Dermis blood vessel endothelial cell (primary cell): ENCODE measurements around the gene DENND6B. TPM values are rescaled to one million over a fixed set of nuclear protein-coding genes. Genes with fewer than 3 reads are reported as not detected.

Source experiments
- DNase-seq: peaks from one replicate; pipeline ENCODE4 v3.0.0; 2010
- total RNA-seq: library from RNA; depleted of rRNA; stranded (reverse); fragments of >200 nt; gene quantifications from 2 replicates; pipeline ENCODE4 v1.2.3, GENCODE V29; 2014

The DENND6B gene
- total RNA-seq, 1 donor from 2014 or later = 3.6 TPM

DNA sequence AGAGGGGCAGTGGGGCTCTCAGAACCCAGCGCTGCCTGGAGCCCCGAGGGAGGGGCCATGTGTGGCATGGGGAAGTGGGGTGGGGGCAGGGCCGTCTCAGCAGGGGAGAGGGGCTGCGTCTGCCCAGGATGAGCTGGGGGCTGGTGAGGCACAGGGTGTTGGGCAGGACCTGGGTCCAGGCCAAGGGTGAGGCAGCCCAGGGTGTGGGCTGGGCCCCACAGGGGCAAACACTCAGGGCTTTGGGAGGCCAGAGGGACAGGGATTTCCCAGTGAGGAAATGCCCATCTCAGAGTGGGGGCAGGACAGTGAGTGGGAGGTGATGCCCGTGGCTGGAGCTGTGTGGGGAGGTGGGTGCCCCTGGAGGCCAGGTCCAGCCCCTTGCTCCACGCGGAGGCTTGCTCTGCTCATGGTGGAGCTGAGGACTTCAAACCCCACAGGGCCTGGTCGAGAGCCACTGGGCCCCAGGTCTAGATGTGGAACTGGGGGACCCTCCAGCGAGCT lies 24.7 kb downstream of the DENND6B start:
- DNase-seq = no peak

DNA sequence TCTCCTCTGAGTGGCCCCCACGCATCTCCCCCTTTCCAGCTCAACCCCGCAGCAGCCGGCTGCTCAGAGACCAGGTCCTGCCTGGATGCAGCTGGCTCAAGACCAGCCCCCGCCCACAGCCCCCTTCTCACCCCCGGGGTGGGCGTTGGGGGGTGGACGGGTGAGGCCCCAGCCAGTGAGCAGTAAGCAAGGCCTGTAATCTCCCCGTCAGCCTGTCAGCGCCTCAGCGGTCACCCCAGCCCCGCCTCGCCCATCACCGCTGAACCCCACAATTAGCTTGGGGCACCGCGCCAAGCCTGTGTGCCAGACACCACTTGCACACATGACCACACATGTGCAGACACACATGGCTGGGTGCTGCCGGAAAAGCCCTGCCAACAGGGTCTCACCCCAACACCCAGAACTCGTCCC lies 25.2 kb downstream of the DENND6B start:
- DNase-seq = no peak

DNA sequence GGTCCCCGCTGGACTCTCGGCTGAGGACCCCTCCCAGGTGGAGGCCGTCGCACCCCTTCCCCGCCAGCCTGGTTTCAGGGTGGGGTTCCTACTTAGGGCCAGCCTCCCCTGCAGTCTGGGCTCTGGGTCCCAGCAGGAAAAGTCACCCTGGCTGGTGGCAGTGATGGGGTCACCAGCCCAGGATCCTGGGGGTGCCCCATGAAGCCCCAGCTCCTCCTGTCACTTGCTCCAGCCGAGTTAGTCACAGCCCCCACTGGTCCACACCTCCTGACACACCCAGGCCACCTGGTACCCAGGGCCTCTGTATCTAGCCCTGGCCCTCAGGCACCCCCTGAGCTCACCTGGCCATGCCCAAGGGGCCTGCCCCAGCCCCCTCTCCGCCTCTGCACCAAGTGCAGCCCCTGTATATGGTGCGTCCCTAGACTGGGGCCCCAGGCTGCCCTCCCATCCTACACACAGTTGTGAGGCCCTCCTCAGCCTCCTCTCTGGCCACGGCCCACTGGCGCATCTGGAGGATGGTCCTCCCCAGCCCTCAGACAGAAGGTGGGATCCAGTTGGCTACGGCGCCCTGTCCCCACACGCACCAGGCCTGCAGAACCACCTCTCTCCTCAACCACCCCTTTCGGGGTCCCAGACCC lies 26.1 kb downstream of the DENND6B start:
- no peak for DNase-seq

DNA sequence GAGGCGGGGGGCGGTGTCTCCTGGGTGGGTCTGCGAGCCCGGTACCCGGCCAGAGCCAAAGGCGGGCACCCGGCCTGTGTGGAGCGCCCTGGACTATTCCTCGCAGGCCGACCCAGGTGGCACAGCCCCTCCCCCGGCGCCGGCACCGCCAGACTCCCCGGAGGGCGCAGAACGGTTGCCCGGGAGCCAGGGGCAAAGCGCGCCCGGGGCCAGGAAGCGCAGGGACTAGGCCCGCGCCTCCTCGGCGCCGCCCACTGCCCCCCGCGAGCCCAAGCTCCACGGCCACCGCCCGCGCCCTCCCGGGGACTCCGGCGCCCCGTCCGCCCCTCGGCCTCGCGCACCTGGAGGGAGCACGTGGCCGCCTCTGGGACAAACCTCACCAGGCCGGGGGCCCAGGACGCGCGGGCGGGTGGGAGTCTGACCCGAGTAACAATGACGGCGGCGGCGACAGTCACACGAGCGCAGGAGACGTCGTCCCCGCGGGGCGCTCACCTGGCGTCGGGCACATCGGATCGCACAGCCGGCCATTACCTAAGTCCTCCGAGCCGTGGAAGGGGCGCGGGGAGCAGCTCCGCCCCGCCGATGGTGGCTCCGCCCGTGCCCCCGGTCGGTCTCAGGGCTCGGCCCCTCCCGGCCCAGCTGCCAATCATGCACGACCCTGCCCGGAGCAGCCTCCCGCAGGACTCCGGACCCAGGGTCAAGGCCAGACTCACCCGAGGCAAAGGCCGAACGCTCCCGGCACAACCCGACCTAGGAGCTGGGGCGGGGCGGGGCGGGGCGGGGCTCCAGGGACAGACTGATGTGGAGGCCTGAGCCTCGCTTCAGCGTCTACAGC lies 26.8 kb downstream of the DENND6B start:
- DNase-seq = no peak

DNA sequence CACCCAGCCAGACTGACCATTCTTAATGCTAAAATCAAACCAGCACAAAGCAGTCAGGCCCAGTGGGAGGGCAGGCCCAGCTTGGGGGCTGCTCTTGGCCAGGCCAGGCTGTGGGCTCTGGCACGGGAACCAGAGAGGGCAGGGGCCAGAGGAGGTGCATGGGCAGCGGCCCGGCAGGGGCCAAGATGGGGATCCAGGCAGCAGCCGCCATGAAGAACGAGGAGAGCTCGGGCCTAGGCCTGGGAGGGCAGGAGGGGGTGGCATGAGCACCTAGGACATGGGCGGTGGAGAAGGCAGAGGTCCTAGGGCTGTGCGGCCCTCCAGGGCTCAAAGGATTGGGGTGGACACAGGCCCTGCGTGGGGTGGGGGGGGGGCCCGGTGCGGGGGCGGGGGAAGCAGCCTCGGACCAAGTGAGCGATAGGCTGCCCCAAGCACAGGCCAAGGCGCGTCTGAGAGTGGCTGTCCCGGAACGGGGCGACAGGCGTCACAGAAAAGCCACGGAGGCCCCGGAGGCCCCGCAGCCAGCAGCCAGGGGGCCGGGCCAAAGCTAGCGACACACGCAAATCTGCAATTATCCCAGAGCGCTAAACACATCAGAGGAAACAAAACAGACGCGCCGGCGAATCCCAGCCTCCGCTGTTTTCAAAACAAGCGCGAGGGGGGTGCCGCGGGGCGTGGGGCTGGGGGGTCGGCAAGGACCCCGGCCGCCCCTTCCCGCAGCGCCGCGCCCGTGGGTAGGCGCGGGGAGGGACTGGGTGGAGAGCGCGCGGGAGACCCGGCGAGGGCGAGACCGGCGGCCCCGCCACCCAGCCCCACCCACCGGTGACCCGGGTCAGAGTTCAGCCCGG lies 27.7 kb downstream of the DENND6B start:
- peak; percentile 47 for DNase-seq

DNA sequence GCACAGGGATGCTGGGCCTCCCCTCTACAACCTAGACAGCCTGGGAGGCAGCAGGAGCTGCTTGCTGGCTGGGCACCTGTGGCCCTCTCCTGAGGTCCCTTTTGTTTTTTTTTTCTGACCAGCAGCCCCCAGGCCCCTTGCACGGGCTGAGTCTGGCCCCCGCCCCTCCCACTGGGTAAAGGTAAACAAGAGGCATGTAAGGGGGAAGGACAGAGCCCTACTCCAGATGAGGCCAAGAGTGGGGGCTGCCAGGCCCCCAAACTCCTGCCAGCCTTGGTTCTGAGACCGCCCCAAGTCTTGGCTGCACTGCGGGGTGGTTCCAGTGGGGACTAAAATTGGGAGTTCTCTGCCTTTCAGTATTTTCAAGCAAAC lies 28.6 kb downstream of the DENND6B start:
- DNase-seq = no peak

DNA sequence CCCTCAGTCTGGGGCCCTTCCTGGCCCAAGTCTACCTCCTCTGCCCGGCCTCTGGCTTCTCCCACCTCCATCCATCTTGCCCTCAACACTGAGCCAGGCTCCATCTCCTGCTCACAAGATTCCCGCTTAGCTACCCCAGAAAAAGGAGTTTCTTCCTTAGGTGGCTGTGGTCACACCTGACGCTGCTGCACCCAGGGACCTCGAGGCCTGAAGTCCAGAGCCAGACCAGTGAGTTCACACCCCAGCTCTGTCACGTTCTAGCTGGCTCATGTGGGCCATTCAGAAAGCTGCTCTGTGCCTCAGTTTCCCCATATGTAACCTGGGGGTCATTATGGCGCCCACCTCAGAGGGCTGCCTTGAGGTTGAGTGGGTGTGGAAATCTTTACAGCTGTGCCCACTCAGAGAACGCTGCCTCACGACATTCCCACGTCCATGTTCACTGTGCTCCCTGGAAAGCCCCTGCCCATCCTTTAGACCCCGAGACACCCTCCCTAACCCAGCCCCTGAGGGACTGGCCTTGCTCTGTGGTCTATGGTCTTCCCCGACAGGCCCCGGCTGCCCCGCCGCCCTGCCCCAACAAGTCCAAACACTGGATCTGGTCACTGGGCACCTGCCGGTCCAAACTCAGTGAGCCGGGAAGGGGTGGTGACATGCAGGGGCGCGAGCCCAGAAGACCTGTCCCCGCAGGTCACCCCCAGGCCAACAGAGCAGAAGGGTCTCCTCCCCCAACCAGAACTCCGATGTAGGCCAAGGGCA lies 29.1 kb downstream of the DENND6B start:
- no peak for DNase-seq

DNA sequence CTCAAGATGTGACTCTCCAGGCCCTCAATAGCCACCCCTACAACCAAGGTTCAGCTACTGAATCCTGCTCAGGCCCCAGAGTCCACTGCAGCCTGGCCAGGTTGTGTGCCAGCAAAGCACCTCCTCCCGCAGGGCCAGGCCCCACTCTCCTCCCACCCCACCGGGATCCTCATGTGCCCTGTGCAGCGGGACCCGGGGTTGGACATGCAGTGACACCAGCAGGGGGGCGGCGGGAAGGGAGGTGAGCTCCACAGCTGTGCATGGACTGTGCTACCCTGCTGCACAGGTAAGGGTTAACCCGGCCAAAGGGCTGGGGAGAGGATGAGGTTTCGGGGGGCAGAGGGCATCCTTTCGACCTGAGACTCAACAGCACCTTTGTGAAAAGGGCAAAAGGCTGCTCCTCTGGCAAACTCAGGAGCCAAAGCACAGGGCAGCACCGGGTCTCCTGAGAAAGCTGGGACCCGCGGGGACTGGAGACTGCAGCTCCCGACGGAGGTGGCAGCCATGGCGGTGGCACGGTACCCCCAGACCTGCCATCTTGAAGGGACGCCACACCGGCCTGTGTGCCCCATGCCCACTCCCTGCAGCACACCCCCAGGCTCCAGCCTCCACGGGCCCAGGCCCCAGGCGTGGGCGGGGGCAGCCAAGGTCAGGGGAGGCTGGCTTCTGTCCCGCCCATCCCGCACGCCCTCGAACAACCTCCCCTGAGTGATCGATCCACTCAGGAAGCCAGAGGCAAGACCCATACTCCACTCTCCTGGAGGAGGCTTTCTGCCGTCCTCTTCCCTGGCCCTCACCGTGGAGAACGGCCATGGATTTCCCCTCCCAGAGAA lies 29.9 kb downstream of the DENND6B start:
- DNase-seq = no peak

DNA sequence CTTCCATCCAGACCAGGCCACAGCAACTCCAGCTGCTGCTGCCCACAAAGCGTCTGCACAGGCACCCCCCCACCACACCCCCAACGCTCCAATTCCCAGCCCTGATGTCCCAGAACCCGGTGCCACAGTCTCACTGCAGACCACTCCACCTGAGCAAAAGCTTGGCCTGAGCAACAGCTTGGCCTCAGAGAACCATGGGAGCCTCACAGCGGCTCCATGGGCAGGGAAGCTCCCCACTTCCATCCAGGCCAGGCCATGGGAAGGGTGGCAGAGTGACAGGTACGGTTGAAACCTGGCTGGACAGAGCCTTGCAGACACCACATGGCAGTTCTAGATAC lies 32.5 kb downstream of the DENND6B start:
- DNase-seq = no peak

DNA sequence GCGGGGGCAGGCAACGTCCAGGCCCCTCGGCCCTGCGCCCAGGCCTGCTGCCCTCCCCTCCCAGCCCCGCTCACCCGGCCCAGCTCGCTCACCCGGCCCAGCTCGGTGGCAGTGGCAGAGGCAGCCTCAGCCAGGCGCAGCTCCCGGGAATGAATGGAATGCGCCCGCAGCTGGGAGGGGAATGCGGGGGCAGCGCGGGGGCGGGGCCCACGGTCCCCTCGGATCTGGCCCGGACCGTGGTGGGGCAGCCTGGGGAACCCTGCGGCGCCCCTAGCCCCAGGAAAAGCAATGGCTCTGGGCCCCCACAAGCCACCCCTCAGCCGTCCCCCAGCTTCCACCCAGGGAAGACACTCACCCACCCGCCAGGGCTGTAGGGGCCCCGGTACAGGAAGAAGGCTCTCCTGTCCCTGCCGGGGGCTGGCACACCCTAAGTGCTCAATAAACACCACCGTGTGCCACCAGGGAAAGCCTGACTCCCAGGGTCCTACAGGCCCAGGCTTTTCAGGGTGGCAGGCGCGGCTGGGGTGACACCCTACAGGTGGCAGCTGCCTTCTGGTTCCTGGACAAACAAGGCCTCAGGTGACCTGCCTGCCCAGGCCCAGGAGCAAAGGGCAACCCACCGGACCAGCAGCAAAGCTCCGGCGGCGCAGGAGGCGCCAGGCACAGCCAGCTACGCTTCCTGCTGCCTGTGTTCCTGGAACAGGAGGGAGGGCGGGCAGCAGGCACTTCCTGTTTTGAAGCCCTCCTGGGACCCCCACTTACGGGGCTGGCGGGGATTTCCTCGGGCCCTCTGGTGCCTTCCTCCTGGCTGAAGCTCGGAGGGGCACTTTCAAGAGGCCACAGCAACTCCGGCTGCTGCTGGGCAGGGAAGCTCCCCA lies 33.1 kb downstream of the DENND6B start:
- DNase-seq = peak; percentile 71

DNA sequence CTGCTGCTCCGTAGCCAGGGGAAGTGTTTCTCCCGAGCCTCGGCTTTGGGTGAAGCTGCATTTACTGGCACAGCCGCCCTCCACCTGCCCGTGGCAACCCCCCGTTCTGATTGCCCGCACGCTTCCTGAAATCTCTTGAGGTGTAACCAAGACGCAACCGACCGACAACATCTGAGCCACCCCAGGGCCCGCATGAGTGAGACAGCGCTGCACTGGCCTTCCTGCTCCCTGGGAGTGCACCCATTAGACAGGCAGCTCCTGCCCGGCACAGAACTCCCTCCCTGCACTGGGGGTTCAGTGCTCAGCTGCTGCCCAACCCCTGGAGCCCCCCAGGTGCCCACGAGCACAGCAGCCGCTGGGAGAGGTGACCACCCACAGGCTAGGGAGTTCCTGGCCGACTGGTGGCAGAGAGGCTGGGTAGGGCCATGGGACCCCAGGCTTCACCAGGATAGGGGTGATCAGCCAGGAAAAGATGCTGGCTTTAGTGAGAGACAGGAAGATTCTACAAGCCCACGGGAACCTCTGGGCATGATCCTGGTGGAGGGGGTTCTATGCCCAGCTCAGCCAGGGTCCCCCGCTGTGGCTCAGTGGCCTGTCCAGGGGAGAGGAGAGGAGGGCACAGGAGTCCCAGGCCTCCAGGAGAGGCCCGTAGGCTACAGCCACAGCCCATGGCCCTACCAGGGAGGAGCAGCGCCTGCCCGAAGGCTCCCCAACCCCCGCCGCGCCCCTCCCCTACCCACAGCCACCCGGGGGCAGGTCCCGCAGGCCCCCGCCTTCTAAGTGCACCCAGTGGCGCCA lies 34.0 kb downstream of the DENND6B start:
- DNase-seq = no peak

DNA sequence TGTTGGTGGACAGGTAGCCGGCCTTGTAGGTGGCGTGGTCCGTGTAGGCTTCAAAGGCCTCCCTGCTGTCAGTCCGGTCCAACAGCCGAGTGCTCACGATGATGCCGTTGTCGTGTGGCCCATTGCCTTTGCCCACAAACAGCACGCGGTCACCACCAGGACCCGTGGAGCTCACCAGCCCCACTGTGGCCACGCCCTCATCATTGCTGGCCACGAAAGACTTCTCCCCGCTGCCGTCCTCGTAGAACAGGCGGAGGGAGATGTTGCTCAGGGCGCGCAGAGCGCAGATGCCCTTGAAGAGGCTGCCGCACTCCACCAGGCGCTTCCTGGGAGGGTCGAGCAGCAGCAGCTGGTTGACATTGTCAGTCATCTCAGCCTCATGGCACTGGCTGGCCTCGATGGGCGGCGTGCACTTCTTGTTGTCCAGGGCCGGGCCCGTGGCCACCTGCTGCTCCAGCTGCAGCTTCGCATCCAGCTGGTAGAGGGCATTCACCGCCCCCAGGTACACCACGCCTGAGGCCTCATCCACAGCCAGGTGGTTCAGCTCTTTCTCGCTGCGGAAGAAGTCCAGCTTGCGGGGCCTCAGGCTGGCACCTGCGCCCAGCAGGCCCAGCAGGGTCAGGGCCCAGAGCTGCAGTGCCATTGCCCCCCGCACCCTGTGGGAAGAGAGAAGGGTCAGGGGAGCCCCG lies 36.7 kb downstream of the DENND6B start:
- DNase-seq = no peak

DNA sequence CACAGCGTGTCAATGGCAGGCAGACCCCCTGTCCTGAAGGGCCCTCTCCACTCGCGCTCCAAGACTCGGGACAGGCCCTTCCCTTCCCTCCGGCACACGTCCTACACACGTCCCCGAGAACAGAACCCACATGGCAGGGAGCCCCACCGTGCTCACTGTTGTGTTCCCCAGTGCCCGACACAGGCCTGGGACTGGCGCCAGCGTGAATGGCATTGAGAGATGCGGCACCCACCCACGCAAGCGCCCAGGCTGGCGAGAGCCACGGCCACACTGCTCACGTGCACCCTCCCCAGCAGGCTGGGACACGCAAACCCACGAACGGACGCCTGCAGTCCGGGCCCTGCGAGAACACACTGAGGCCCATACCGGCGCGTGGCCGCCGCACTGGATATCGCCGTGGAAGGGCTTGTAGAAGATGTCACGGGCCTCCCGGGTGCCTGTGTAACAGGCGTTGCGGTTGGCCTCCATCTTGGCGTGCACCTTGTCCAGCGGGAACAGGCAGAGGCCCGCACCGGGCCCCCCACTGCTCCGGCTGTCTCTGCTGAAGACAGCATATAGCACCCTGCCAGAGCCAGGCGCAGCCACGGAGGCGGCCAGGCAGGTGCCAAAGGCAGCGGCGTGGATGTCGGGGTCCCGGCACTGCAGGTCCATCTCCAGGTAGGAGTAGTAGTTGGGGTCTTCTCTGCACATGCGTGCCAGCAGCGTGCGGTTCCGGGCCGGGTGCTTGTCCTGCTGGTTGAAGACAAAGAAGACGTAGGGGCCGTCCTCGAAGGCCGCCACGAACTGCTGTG lies 37.5 kb downstream of the DENND6B start:
- no peak for DNase-seq

DNA sequence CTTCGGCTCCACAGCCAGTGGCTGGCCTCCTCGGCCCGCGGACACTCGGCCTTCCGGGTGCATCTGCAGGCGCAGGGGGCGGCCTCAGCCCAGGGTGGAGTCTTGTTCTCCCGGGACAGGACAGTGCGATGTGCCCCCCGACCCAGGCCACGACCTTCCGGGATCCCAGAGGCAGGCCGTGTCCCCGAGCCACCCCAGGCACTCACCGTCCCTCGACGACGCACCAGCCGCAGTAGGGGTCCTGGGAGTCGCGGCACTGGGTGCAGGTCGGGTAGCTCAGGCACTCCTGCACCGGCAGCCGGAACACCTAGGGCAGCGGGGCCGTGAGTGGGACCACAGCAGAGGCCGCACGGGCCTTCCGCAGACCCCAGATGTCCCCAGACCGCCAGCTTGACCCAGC lies 39.1 kb downstream of the DENND6B start:
- DNase-seq = no peak

DNA sequence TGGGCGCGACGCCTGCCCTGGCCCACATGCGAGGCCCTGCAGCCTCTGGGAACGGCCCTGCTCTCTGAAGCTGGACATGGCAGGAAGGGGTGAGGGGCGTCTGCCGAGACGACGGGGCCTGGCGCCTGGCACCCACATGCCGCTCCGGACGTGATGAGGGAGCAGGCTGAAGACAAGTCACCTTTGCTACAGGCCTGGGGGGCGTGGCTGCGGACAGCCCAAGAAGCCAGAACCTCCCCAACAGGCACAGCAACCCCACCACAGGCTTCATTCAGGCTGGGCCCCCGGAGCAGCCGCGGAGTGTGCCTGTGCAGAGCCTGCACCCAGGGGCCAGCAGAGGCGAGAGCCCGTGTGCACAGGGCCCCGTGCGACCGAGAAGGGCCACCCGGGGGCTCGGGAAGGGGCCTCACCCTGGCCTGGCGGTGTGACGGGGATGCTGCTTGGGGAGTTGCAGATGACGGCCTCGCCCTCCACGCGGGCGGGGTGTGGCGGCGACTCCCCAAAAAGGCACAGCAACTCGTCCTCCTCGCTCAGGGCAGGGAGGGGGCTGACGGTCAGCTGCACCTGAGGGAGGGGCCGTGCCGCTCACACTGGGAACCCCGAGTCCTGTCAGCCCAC lies 40.0 kb downstream of the DENND6B start:
- DNase-seq = no peak

DNA sequence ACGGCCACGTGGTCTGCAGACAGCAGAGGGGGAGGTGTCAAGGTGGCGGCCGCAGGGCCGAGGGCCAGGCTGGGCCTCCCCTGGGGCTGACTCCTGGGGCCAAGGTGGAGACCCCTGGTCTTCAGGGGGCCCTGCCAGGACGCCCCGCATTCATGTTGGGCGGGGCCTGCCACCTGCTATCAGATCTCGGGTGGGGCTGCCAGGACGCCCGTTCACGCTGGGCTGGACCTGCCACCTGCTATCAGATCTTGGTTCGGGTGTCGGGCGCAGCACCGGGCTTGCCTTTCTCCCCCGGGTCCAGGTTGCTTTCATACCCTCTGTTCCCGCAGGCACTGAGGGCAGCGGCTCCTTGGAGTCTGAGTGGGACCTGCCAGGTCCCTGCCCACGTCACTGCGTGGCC lies 40.5 kb downstream of the DENND6B start:
- DNase-seq = no peak

DNA sequence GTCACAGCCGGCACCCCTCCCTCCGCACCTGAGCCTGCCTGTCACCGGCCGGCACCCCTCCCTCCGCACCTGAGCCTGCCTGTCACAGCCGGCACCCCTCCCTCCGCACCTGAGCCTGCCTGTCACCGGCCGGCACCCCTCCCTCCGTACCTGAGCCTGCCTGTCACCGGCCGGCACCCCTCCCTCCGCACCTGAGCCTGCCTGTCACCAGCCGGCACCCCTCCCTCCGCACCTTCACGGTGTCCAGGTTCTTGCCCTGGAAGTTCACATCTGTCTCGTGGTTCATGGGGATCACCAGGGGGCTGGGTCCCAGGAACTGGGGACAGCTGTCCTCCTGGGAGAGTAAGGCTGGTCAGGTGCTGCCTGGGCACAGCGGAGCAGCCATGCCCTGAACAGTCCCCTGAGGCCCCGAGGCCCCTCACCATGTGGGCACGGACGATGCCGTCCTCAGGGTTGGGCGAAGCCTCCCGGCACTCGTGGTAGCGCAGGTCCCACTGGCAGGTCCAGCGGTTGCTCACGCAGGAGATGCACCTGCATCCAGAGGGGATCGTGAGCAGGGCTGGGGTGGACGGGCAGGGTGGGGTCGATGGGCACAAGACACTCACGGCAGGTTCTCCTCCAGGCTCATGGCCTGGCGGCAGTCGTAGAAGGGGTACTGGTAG lies 41.1 kb downstream of the DENND6B start:
- no peak for DNase-seq
